ENCODE measurements around the gene IGF2BP2. TPM values are rescaled to one million over a fixed set of nuclear protein-coding genes. Genes with fewer than 3 reads are reported as not detected.
"Not testable (repeated sequence)": the region's sequence is repeated elsewhere in the genome, so short reads cannot be mapped to it uniquely, and the experiment has no call there.

The IGF2BP2 gene
- total and polyA plus RNA-seq, 8 donors, result 4.0 to 303 (median 29.0) TPM

DNA sequence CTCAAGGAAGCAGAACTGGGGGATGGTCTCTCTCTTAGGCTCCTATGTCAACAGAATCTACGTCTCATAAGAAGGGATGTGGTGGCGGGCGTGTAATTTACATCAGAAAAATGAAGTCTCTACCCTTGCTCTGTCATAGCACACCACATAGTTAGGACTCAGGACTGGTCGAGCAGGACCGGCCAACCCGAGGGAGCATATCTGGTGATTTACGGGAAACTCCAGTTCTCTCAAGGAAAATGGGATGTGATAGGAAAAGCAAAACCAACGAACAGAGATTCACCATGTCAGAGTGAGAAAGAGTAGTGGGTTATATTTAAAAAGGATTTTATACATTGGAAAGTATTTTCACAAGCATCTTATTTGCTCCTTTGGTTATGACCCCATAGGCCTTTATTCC lies 54.7 kb downstream of the IGF2BP2 start:
- Histone ChIP-seq H3K27ac (no peak overlapping the region), H3K36me3 (no peaks in the 10 kb centered on the region), H3K4me1 (peaks cover 7 to 12% (median 10%) of the 10 kb centered on the region in 4 donors), H3K4me3 (no peak overlapping the region), H3K27me3 (no peaks in the 10 kb centered on the region), H3K9me3 (no peaks in the 10 kb centered on the region)
- peak in 1 of 2 donors; percentile 34 for DNase-seq
- intact Hi-C loops (cut with DNase I; ENCODE audit: low total_unique reads), result no loop called here
- TF ChIP-seq, protein P1, sequence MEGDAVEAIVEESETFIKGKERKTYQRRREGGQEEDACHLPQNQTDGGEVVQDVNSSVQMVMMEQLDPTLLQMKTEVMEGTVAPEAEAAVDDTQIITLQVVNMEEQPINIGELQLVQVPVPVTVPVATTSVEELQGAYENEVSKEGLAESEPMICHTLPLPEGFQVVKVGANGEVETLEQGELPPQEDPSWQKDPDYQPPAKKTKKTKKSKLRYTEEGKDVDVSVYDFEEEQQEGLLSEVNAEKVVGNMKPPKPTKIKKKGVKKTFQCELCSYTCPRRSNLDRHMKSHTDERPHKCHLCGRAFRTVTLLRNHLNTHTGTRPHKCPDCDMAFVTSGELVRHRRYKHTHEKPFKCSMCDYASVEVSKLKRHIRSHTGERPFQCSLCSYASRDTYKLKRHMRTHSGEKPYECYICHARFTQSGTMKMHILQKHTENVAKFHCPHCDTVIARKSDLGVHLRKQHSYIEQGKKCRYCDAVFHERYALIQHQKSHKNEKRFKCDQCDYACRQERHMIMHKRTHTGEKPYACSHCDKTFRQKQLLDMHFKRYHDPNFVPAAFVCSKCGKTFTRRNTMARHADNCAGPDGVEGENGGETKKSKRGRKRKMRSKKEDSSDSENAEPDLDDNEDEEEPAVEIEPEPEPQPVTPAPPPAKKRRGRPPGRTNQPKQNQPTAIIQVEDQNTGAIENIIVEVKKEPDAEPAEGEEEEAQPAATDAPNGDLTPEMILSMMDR (IDR thresholded peaks at IDR 0.05), result no peak
- TF ChIP-seq POLR2A (IDR thresholded peaks at IDR 0.05) (no peak), POLR2AphosphoS5 (IDR thresholded peaks at IDR 0.05) (no peak), EP300 (IDR thresholded peaks at IDR 0.05) (no peak)
- WGBS, 5 donors, result 52 to 73% (median 67%) methylated on average over 8 of the region's 8 CpGs

DNA sequence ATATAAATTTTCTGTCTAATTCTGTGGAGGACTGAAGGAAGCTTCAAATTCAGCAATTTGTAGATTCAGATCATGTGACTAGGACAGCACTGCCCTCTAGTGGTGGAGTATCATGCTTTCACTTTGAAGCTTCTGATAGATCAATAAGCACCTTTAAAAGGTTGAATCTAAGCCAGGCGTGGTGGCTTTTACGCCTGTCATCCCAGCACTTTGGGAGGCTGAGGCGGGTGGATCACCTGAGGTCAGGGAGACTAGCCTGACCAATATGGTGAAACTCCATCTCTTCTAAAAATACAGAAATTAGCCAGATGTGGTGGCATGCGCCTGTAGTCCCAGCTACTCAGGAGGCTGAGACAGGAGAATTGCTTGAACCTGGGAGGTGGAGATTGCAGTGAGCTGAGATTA lies 56.3 kb downstream of the IGF2BP2 start:
- WGBS, 5 donors, result 55 to 70% (median 63%) methylated on average over 4 of the region's 4 CpGs
- TF ChIP-seq POLR2AphosphoS5 (IDR thresholded peaks at IDR 0.05), result peak in 1 of 3 donors; percentile 26
- TF ChIP-seq, protein P1 (IDR thresholded peaks at IDR 0.05), result peak in 5 of 7 experiments; percentile 43 to 87 (median 68)
- H3K4me3 ChIP-seq; H3K36me3 ChIP-seq; H3K27ac ChIP-seq; intact Hi-C loops (cut with DNase I; ENCODE audit: low total_unique reads); H3K27me3 ChIP-seq; H3K9me3 ChIP-seq: not testable (repeated sequence)
- DNase-seq, result peak; percentile 63 to 85
- H3K4me1 ChIP-seq, result peaks cover under 1 to 20% (median 14%) of the 10 kb centered on the region in 4 donors

DNA sequence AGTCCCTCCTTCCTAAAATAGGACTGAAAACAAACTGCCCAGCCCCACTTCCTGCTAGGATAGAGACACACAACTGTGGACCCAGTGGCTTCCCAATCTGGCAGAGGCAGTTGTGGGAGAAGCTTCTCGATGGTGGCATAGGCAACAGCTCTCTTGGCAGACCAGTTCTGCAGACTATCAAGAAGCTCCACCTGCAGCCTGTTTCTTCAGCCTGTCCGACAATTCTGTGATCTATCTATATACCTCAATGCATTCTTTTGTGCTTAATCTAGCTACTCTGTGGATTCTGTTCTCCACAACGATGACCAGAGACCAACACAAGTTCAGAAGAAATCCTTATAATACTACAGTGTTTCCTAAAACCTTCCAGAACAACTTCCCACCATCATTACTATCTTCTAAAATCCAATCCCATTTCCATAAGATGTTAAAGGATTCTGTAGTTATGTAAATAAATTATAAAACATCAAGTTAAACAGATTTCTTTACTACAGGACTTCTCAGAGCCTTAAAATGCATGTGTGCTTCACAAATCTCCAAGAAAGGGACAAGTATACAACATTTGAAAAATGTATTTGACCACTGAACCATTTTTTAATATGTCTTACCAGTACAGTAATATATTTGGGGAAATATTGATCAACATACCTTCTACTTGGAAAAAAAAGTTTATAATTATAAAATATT lies 57.7 kb downstream of the IGF2BP2 start:
- H3K4me1 ChIP-seq, result peaks cover 0 to 28% (median 17%) of the 10 kb centered on the region in 4 donors
- H3K27me3 ChIP-seq, result peaks cover 0 to 9% (median 0%) of the 10 kb centered on the region in 3 donors
- whole genome bisulfite sequencing, 5 donors, result 58 to 69% (median 59%) methylated on average over 3 of the region's 3 CpGs
- no peaks in the 10 kb centered on the region for H3K36me3 ChIP-seq
- intact Hi-C loops (cut with DNase I; ENCODE audit: low total_unique reads), result no loop called here
- no peak for DNase-seq
- TF ChIP-seq POLR2A (IDR thresholded peaks at IDR 0.05), result no peak
- no peak for TF ChIP-seq POLR2AphosphoS5 (IDR thresholded peaks at IDR 0.05)
- no peak for TF ChIP-seq EP300 (IDR thresholded peaks at IDR 0.05)
- TF ChIP-seq, protein P1 (IDR thresholded peaks at IDR 0.05), result no peak
- no peaks in the 10 kb centered on the region for H3K9me3 ChIP-seq
- H3K4me3 ChIP-seq, result no peak overlapping the region
- no peak overlapping the region for H3K27ac ChIP-seq

DNA sequence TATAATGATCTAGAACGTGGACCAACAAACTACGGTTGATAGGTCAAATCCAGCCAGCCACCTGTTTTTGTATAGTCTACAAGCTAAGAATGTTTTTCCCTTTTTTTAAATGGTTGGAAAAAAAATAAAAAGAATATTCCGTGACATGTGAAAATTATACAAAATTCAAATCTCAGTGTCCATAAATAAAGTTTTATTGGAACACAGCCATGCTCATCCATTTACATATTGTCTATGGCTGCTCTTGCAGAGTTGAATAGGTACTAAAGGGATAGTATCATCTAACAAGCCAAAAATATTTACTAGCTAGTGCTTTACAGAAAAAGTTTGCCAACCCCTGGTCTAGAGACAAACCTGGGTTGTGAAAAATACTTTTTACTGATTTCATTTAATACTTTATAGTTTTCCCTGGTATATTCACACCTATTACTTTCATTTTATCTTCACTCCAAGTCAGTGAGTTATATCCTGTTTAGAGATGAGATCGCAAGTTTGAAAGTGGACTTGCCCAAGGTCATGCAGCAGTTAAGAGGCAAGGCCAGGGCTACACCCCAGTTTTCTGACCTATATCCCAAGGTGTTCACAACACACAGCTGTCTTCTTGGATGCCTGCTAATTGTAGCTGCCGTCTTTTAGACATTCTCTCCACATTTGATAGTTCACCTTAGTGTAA lies 58.4 kb downstream of the IGF2BP2 start:
- Histone ChIP-seq H3K4me1 (peaks cover 0 to 29% (median 17%) of the 10 kb centered on the region in 4 donors), H3K27ac (no peak overlapping the region), H3K27me3 (peaks cover 0 to 9% (median 0%) of the 10 kb centered on the region in 3 donors), H3K36me3 (no peaks in the 10 kb centered on the region), H3K4me3 (no peak overlapping the region), H3K9me3 (no peaks in the 10 kb centered on the region)
- TF ChIP-seq POLR2AphosphoS5 (IDR thresholded peaks at IDR 0.05) (no peak), POLR2A (IDR thresholded peaks at IDR 0.05) (no peak), EP300 (IDR thresholded peaks at IDR 0.05) (no peak)
- TF ChIP-seq, protein P1 (IDR thresholded peaks at IDR 0.05), result no peak
- intact Hi-C loops (cut with DNase I; ENCODE audit: low total_unique reads), result no loop called here
- DNase-seq, result no peak
- WGBS, 5 donors, result 58 to 82% (median 70%) methylated on average over 5 of the region's 5 CpGs
